K562 (cell line): ENCODE measurements around the gene IQCN. TPM values are rescaled to one million over a fixed set of nuclear protein-coding genes. Genes with fewer than 3 reads are reported as not detected.

ENCODE experiments used
- ADNP ChIP-seq: fragments of 200-800 bp; sonication (Bioruptor generic); IDR thresholded peaks from 2 replicates; pipeline ENCODE4 v1.6.1; 2016; ENCODE audit warnings: missing genetic modification characterization, missing compliant biosample characterization
- ARID1B ChIP-seq: fragments of 450-650 bp; IDR thresholded peaks from 2 replicates; pipeline ENCODE4 v1.6.1; 2016; ENCODE audit warnings: antibody characterized with exemption, mild to moderate bottlenecking, inconsistent platforms
- BACH1 ChIP-seq: fragments of 200-800 bp; sonication (Bioruptor generic); IDR thresholded peaks from 2 replicates; pipeline ENCODE4 v1.6.1; 2016; ENCODE audit warnings: missing genetic modification characterization, missing compliant biosample characterization
- BHLHE40 ChIP-seq: IDR thresholded peaks from 2 replicates; pipeline ENCODE4 v1.6.1; 2011; ENCODE audit warnings: low read length, improper control_type of control experiment
- BRD9 ChIP-seq: fragments of 450-650 bp; IDR thresholded peaks from 2 replicates; pipeline ENCODE4 v1.6.1; 2018; ENCODE audit warnings: low read depth; ENCODE audit not compliant: partially characterized antibody
- CBX2 ChIP-seq: fragments of 200-600 bp; sonication (generic); IDR thresholded peaks from one replicate; pipeline ENCODE4 v1.6.1; 2012; ENCODE audit warnings: mild to moderate bottlenecking, low read length, inconsistent platforms; ENCODE audit not compliant: insufficient read depth, poor library complexity, severe bottlenecking
- CHD2 ChIP-seq: IDR thresholded peaks from 2 replicates; pipeline ENCODE4 v1.6.1; 2011; ENCODE audit warnings: low read depth, low read length
- CREBBP ChIP-seq: IDR thresholded peaks from one replicate; pipeline ENCODE4 v1.6.1; 2012; ENCODE audit warnings: low read depth, mild to moderate bottlenecking, control low read depth, inconsistent platforms, low read length
- CTCFL ChIP-seq: IDR thresholded peaks from 2 replicates; pipeline ENCODE4 v1.6.1; 2011; ENCODE audit warnings: borderline replicate concordance, low read depth, mild to moderate bottlenecking, moderate library complexity, low read length; ENCODE audit not compliant: insufficient read depth, poor library complexity, severe bottlenecking
- FIP1L1 ChIP-seq: fragments of 200-400 bp; formaldehyde crosslinking; IDR thresholded peaks from 2 replicates; pipeline ENCODE4 v1.6.1; 2018; ENCODE audit warnings: mild to moderate bottlenecking, low read depth, low read length; ENCODE audit not compliant: poor library complexity, severe bottlenecking
- FUS ChIP-seq: fragments of 200-400 bp; formaldehyde crosslinking; optimal IDR thresholded peaks from 2 replicates; pipeline ENCODE3; 2017; ENCODE audit warnings: low read depth, low read length
- GTF2F1 ChIP-seq: IDR thresholded peaks from 2 replicates; pipeline ENCODE4 v1.6.1; 2011; ENCODE audit warnings: low read depth, low read length, improper control_type of control experiment
- ILF3 ChIP-seq: fragments of 450-650 bp; IDR thresholded peaks from 2 replicates; pipeline ENCODE4 v1.6.1; 2018; ENCODE audit warnings: antibody characterized with exemption, mild to moderate bottlenecking, moderate library complexity, borderline replicate concordance
- POLR3A ChIP-seq: IDR thresholded peaks from 2 replicates; pipeline ENCODE4 v1.6.1; 2011; ENCODE audit warnings: borderline replicate concordance, mild to moderate bottlenecking, moderate library complexity; ENCODE audit not compliant: insufficient read length, insufficient read depth; ENCODE audit errors: extremely low read depth
- SIN3B ChIP-seq: fragments of 450-650 bp; IDR thresholded peaks from 2 replicates; pipeline ENCODE4 v1.6.1; 2017; ENCODE audit warnings: low read depth, mild to moderate bottlenecking, moderate library complexity
- STAT5B ChIP-seq: fragments of 250-450 bp; sonication (Bioruptor Pico); IDR thresholded peaks from 2 replicates; pipeline ENCODE4 v1.8.0; 2021; ENCODE audit warnings: mild to moderate bottlenecking, inconsistent platforms
- TAL1 ChIP-seq: fragments of 450-650 bp; IDR thresholded peaks from 2 replicates; pipeline ENCODE4 v1.6.1; 2016; ENCODE audit warnings: mild to moderate bottlenecking
- USF1 ChIP-seq: sonication (generic); formaldehyde crosslinking; IDR thresholded peaks from 2 replicates; pipeline ENCODE4 v1.9.0; 2022; ENCODE audit warnings: mild to moderate bottlenecking, missing genetic modification reagents
- YBX1 ChIP-seq: fragments of 450-650 bp; IDR thresholded peaks from 2 replicates; pipeline ENCODE4 v1.7.1; 2016; ENCODE audit warnings: mild to moderate bottlenecking
- ZNF444 ChIP-seq: fragments of 250-450 bp; sonication (Bioruptor Pico); IDR thresholded peaks from 2 replicates; pipeline ENCODE4 v1.4.0; 2020; ENCODE audit warnings: mild to moderate bottlenecking, moderate library complexity
- ZNF57 ChIP-seq: fragments of 450-650 bp; formaldehyde crosslinking; IDR thresholded peaks from 2 replicates; pipeline ENCODE4 v1.4.0; 2020; ENCODE audit warnings: mild to moderate bottlenecking, moderate library complexity
- ZNF699 ChIP-seq: fragments of 250-450 bp; sonication (Bioruptor Pico); IDR thresholded peaks from 2 replicates; pipeline ENCODE4 v1.8.0; 2021; ENCODE audit warnings: mild to moderate bottlenecking, moderate library complexity; ENCODE audit not compliant: insufficient replicate concordance
- ZNF830 ChIP-seq: fragments of 250-450 bp; sonication (Bioruptor Pico); IDR thresholded peaks from 2 replicates; pipeline ENCODE4 v1.5.0; 2021; ENCODE audit warnings: mild to moderate bottlenecking
- polyA plus RNA-seq, 8 experiments: library from polyadenylated mRNA; depleted of rRNA in 4 of 8; stranded (reverse) in 5 of 8; unstranded in 3 of 8; fragments of >200 nt; fragmentation: Nextera tagmentation in 2 of 8; fragmentation: Illumina TruSeq in 1 of 8; extraction: Ambion mirVana in 2 of 8; extraction: Trizol in 1 of 8; gene quantifications; 2 replicates each; pipeline versions ENCODE4 v1.2.1 to v1.2.3, GENCODE V29; 2011 to 2014; ENCODE audit warnings: inconsistent platforms in 1 of 8, missing spikeins in 1 of 8
- total RNA-seq, 7 experiments: library from RNA; depleted of rRNA in 6 of 7; stranded (reverse); fragments of >200 nt in 6 of 7; fragmentation: Illumina TruSeq in 2 of 7; extraction: Trizol in 2 of 7; gene quantifications; 2 replicates each; pipeline versions ENCODE4 v1.2.1 to v1.2.3, GENCODE V29; 2011 to 2021; ENCODE audit warnings: low replicate concordance in 1 of 7
- TF ChIP-seq, protein P1 (sequence below): fragments of 450-650 bp; IDR thresholded peaks from 2 replicates; pipeline ENCODE4 v1.6.1; 2017; ENCODE audit warnings: antibody characterized with exemption

IQCN gene
- total and polyA plus RNA-seq, 9 of the 15 experiments (the other 6 are each of a cell fraction or from before 2014, with no cell fraction given) = 0.01 to 0.07 (median 0.04) TPM; not detected in 3

- TF ChIP-seq, protein P1, sequence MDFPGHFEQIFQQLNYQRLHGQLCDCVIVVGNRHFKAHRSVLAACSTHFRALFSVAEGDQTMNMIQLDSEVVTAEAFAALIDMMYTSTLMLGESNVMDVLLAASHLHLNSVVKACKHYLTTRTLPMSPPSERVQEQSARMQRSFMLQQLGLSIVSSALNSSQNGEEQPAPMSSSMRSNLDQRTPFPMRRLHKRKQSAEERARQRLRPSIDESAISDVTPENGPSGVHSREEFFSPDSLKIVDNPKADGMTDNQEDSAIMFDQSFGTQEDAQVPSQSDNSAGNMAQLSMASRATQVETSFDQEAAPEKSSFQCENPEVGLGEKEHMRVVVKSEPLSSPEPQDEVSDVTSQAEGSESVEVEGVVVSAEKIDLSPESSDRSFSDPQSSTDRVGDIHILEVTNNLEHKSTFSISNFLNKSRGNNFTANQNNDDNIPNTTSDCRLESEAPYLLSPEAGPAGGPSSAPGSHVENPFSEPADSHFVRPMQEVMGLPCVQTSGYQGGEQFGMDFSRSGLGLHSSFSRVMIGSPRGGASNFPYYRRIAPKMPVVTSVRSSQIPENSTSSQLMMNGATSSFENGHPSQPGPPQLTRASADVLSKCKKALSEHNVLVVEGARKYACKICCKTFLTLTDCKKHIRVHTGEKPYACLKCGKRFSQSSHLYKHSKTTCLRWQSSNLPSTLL = no peak
- TF ChIP-seq USF1 (CRISPR knock-in tag) (peak; percentile 53; the same call in 1 of the 2 replicates), BHLHE40 (no peak), GTF2F1 (no peak), CREBBP (no peak), CBX2 (no peak), ADNP (tag) (no peak), SIN3B (no peak), ZNF444 (CRISPR knock-in tag) (no peak), BACH1 (tag) (peak; percentile 55; the same call in 1 of the 2 replicates), FIP1L1 (no peak), ZNF830 (CRISPR knock-in tag) (no peak), ARID1B (no peak), CHD2 (no peak), TAL1 (no peak), ILF3 (no peak), YBX1 (no peak), BRD9 (no peak), STAT5B (CRISPR knock-in tag) (no peak), ZNF699 (CRISPR knock-in tag) (no peak), ZNF57 (CRISPR knock-in tag) (no peak), CTCFL (no peak), POLR3A (no peak), FUS (no peak)
These were observed 40.9 kb downstream of the IQCN start (continued) for GRCh38 chr19:18233224-18233825.
